ENCODE results near the gene ZFP36L2.

DNA sequence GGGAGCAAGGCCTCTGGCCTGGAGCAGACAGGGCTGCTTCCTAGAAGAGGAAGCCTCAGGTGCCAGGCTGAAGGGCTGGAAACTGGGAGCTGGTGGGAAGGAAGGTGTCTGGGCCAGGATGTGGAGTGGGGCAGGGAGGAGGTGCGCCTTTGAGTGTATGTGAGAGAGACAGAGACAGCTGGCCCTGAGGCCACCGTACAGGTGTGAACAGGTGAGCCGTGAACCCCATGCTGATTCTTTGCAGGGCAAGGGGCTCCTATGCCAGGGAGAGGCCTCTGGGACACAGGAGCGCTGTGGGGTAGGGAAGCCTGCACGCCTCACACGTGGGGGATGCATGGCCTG is 16.3 kb downstream of the ZFP36L2 start:
- TF ChIP-seq ZNF384 (IDR thresholded peaks at IDR 0.05): no peak
- TF ChIP-seq NFRKB (IDR thresholded peaks at IDR 0.05): no peak
- TF ChIP-seq L3MBTL2 (conservative IDR thresholded peaks at IDR 0.05): no peak
- TF ChIP-seq FOXK2 (IDR thresholded peaks at IDR 0.05): no peak
- no peak for TF ChIP-seq FOXA1 (IDR thresholded peaks at IDR 0.05)
- TF ChIP-seq BHLHE40 (IDR thresholded peaks at IDR 0.05; ENCODE audit: borderline replicate concordance): no peak
- no peak for TF ChIP-seq SP1 (IDR thresholded peaks at IDR 0.05)
- no peak for TF ChIP-seq HDGF (IDR thresholded peaks at IDR 0.05; ENCODE audit: borderline replicate concordance)
- TF ChIP-seq FOXM1 (IDR thresholded peaks at IDR 0.05; ENCODE audit: borderline replicate concordance): no peak
